Hippocampal formation (tissue), 2 donors: ENCODE results near the gene TRIM10.

Experiments used
- DNase-seq, 2 donors: peaks; one replicate each; lab custom pipeline; 2025; lab: John Stamatoyannopoulos, UW

Gene TRIM10

GRCh38 chr6:30160785-30161531, at the start of gene TRIM10:
Gene TRIM10 (minus strand): TSS chr6:30161211. CDS start chr6:30160858, 353 bp downstream.
- DNase-seq: no peak

- DNase-seq: no peak
These were observed 46.7 kb upstream of the TRIM10 start for GRCh38 chr6:30207619-30208295.

GRCh38 chr6:30206799-30207618, 46.0 kb upstream of the TRIM10 start:
- DNase-seq: no peak

- DNase-seq: no peak
These were observed 45.1 kb upstream of the TRIM10 start for GRCh38 chr6:30206152-30206551.

GRCh38 chr6:30204116-30204515, 43.1 kb upstream of the TRIM10 start:
- DNase-seq: no peak

GRCh38 chr6:30202366-30202765, 41.4 kb upstream of the TRIM10 start:
- no peak for DNase-seq

- DNase-seq: no peak
These were observed 39.7 kb upstream of the TRIM10 start for GRCh38 chr6:30200551-30201281.

- DNase-seq: no peak
These were observed 37.4 kb upstream of the TRIM10 start for GRCh38 chr6:30198166-30199084.

- DNase-seq: no peak
These were observed 35.4 kb upstream of the TRIM10 start for GRCh38 chr6:30196376-30196775.

GRCh38 chr6:30195951-30196350, 34.9 kb upstream of the TRIM10 start:
- DNase-seq: no peak

GRCh38 chr6:30194797-30195690, 34.0 kb upstream of the TRIM10 start:
- DNase-seq: no peak

GRCh38 chr6:30192076-30192475, 31.1 kb upstream of the TRIM10 start:
- no peak for DNase-seq

GRCh38 chr6:30188541-30188940, 27.5 kb upstream of the TRIM10 start:
- no peak for DNase-seq

GRCh38 chr6:30185846-30186484, 25.0 kb upstream of the TRIM10 start:
- DNase-seq: no peak

GRCh38 chr6:30184417-30185031, 23.5 kb upstream of the TRIM10 start:
- DNase-seq: no peak

- DNase-seq: no peak
These were observed 19.1 kb upstream of the TRIM10 start for GRCh38 chr6:30180145-30180544.

GRCh38 chr6:30178837-30179236, 17.8 kb upstream of the TRIM10 start:
- no peak for DNase-seq

- no peak for DNase-seq
These were observed 14.8 kb upstream of the TRIM10 start for GRCh38 chr6:30175765-30176164.

GRCh38 chr6:30172681-30173080, 11.7 kb upstream of the TRIM10 start:
- no peak for DNase-seq
